ENCODE results near the gene GNA12.
A peak's percentile ranks its signal among the peaks of the same experiment; 100 is the strongest.

GNA12 gene

DNA sequence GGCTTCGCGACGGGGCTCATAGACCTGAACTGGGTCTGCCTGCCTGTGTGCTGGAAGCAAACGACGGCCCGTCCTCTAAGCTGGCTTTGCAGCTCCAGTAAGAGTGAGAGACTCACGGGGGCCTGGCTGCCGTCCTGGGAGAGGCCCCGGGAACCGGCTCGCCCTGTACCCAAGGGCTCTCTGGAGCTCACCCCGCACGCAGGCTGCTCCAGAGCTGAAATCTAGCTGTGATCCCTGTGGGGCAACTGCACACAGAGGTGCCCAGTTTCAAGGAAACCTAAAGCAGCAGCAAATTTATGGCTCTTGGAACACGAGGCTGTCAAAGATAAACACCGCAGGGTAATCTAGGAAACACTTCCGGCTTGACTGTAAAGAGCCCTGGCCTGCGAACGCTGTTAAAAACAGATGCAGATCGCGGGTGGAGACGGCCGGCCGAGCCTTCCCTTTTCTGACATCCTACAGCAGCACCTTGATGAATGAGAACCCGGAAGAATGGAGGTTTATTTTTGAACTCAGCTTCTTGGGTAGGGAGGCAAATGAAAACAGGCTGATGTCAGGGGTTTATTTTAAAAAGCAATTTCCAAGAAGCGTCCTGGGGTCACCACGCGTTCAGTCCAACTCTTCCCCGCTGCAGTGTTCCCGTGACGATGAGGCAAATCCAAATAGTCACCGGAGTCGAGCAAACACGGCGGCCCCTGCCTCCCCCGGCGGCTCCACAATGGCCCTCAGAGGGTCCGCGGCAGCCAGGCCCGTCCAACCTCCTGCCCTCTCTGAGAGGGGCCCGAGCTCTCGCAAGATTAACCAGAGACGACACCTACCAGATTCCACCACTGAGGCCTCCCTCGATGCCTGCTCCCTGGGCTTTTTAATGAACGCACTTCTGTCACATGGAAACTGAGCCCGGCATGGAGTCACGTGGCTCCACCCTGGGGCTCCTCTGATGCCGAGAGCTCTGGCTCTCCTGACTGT, 126.5 kb downstream of the GNA12 start:
- Histone ChIP-seq H3K36me3 (ENCODE audit: low read length) (no peaks in the 10 kb centered on the region), H3K9ac (ENCODE audit: low read length) (no peak overlapping the region), H3K27ac (ENCODE audit: low read depth, low read length) (no peak overlapping the region), H3F3A (ENCODE audit: insufficient read depth) (peaks cover 10% of the 10 kb centered on the region; the same call in 1 of the 2 replicates), H2AFZ (ENCODE audit: low read depth, low read length, severe bottlenecking) (no peak overlapping the region), H3K27me3 (ENCODE audit: low read length) (no peaks in the 10 kb centered on the region), H4K20me1 (ENCODE audit: low read depth, low read length) (no peaks in the 10 kb centered on the region), H3K9me3 (ENCODE audit: insufficient read depth, low read length) (no peaks in the 10 kb centered on the region), H3K9me2 (replicated peaks; ENCODE audit: insufficient read depth, low read length) (no peaks in the 10 kb centered on the region), H3K4me3 (ENCODE audit: insufficient read depth, low read length, poor library complexity, severe bottlenecking) (no peak overlapping the region), H3K79me2 (ENCODE audit: insufficient read depth, low read length) (no peaks in the 10 kb centered on the region), H3K4me2 (ENCODE audit: low read depth, low read length, poor library complexity, severe bottlenecking) (no peak overlapping the region)
- no peak for TF ChIP-seq EZH2phosphoT487 (conservative IDR thresholded peaks at IDR 0.05; ENCODE audit: low read length)
- TF ChIP-seq, protein P1, sequence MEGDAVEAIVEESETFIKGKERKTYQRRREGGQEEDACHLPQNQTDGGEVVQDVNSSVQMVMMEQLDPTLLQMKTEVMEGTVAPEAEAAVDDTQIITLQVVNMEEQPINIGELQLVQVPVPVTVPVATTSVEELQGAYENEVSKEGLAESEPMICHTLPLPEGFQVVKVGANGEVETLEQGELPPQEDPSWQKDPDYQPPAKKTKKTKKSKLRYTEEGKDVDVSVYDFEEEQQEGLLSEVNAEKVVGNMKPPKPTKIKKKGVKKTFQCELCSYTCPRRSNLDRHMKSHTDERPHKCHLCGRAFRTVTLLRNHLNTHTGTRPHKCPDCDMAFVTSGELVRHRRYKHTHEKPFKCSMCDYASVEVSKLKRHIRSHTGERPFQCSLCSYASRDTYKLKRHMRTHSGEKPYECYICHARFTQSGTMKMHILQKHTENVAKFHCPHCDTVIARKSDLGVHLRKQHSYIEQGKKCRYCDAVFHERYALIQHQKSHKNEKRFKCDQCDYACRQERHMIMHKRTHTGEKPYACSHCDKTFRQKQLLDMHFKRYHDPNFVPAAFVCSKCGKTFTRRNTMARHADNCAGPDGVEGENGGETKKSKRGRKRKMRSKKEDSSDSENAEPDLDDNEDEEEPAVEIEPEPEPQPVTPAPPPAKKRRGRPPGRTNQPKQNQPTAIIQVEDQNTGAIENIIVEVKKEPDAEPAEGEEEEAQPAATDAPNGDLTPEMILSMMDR (IDR thresholded peaks at IDR 0.05; ENCODE audit: insufficient read depth, low read length, poor library complexity, severe bottlenecking) = no peak

DNA sequence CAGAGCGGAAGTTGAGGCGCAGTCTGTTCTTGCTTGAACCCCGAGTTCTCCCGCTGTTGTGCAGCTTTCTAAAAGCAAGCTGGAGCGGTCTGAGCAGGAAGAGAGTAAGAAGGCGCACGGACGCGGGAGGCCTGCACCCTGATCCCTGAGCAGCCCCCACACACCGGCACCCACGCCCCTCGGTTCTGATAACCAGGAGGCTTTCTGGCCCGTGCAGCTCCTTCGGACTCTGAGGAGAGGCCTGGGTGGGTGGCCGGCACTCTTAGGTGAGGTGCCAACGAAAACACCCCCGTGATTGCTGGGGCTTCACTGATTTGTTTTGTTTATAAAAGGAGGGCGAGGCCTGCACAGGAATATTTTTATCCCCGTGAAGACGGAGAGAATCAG, 127.2 kb downstream of the GNA12 start:
- no peaks in the 10 kb centered on the region for H3K79me2 ChIP-seq (ENCODE audit: insufficient read depth, low read length)
- no peak overlapping the region for H3K9ac ChIP-seq (ENCODE audit: low read length)
- H3K27me3 ChIP-seq (ENCODE audit: low read length) = no peaks in the 10 kb centered on the region
- H2AFZ ChIP-seq (ENCODE audit: low read depth, low read length, severe bottlenecking) = no peak overlapping the region
- no peaks in the 10 kb centered on the region for H3K36me3 ChIP-seq (ENCODE audit: low read length)
- no peaks in the 10 kb centered on the region for H4K20me1 ChIP-seq (ENCODE audit: low read depth, low read length)
- no peaks in the 10 kb centered on the region for H3K9me3 ChIP-seq (ENCODE audit: insufficient read depth, low read length)
- H3K9me2 ChIP-seq (replicated peaks; ENCODE audit: insufficient read depth, low read length) = no peaks in the 10 kb centered on the region
- no peak overlapping the region for H3K4me2 ChIP-seq (ENCODE audit: low read depth, low read length, poor library complexity, severe bottlenecking)
- TF ChIP-seq, protein P1 (IDR thresholded peaks at IDR 0.05; ENCODE audit: insufficient read depth, low read length, poor library complexity, severe bottlenecking) = no peak
- TF ChIP-seq EZH2phosphoT487 (conservative IDR thresholded peaks at IDR 0.05; ENCODE audit: low read length) = no peak
- H3K27ac ChIP-seq (ENCODE audit: low read depth, low read length) = no peak overlapping the region
- H3F3A ChIP-seq (ENCODE audit: insufficient read depth) = peaks cover 10% of the 10 kb centered on the region; the same call in 1 of the 2 replicates
- H3K4me3 ChIP-seq (ENCODE audit: insufficient read depth, low read length, poor library complexity, severe bottlenecking) = no peak overlapping the region

DNA sequence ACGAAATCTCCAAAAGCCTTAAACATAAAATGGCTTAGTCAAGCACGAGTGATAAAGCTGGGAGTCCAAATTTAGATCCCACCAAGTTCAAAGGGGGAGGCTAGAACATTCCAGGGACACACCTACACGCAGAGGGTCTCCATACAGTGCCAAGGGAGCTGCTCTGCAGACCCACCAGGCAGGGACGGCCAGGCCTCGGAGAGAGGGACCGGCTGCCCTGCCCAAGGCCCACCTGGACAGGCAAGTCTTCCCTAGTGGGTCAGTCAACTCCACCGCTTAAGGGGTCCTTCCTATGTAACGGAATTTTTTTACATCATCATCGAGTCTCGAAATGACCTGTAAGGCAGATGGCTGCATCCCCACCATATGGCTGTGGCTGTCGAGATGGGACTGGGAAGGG, 127.6 kb downstream of the GNA12 start:
- H3K79me2 ChIP-seq (ENCODE audit: insufficient read depth, low read length) = no peaks in the 10 kb centered on the region
- peak overlapping the region; percentile 33 for H3K4me2 ChIP-seq (ENCODE audit: low read depth, low read length, poor library complexity, severe bottlenecking)
- H3K36me3 ChIP-seq (ENCODE audit: low read length) = no peaks in the 10 kb centered on the region
- H3K27me3 ChIP-seq (ENCODE audit: low read length) = no peaks in the 10 kb centered on the region
- H4K20me1 ChIP-seq (ENCODE audit: low read depth, low read length) = no peaks in the 10 kb centered on the region
- TF ChIP-seq, protein P1 (IDR thresholded peaks at IDR 0.05; ENCODE audit: insufficient read depth, low read length, poor library complexity, severe bottlenecking) = no peak
- no peak for TF ChIP-seq EZH2phosphoT487 (conservative IDR thresholded peaks at IDR 0.05; ENCODE audit: low read length)
- no peaks in the 10 kb centered on the region for H3K9me3 ChIP-seq (ENCODE audit: insufficient read depth, low read length)
- no peaks in the 10 kb centered on the region for H3K9me2 ChIP-seq (replicated peaks; ENCODE audit: insufficient read depth, low read length)
- peaks cover 10% of the 10 kb centered on the region; the same call in 1 of the 2 replicates for H3F3A ChIP-seq (ENCODE audit: insufficient read depth)
- H2AFZ ChIP-seq (ENCODE audit: low read depth, low read length, severe bottlenecking) = no peak overlapping the region
- peak overlapping the region; percentile 55; the same call in 1 of the 2 replicates for H3K27ac ChIP-seq (ENCODE audit: low read depth, low read length)
- H3K4me3 ChIP-seq (ENCODE audit: insufficient read depth, low read length, poor library complexity, severe bottlenecking) = no peak overlapping the region
- H3K9ac ChIP-seq (ENCODE audit: low read length) = no peak overlapping the region

Data from SU-DHL-6 (cell line).